Measurements from ENCODE around the gene TTC22.

Gene TTC22

DNA sequence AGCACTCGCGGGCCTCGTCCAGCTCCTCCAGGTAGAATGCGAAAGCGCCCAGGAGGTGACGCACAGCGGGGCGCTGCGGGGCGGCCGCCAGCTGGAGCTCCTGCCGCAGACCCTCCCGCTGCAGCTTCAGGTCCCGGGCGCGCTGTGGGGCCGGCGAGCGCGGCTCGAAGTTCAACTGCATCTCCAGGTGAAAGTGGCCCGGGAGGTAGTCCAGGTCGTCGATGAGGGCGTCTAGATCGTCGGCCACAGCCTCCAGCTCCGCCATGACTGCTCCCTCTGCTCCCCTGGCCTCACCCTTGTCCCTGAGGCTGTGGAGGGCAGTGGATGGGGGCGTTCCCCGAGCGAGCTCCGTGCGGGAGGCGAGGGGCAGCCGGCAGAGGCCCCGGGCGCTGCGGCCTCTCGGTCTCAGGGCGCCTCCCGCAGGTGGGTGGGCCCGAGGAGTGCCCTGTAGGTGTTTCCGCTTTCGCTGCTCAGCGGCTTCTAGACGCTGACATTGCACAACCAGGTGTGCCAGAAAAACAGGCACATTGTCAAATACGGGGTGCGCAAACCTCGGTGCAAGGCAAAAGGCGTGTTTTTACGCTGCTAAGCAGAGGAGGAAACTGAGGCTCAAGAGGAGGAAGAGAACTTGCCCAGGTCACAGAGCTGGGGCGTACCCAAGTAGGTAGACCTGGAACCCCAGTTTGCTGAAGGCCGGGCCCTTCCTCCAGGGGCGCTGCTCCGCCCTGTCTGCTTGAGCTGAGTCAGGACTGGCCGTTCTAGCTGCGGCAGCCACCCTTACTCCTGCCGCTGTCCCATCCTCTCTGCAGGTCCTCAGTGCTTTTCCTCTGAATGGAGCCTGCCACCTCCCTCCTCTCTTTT is at the start of gene TTC22:
TSS of gene TTC22 (minus strand) at position 425 of the 861 bp plus-strand sequence. CDS start at position 265, 160 bp downstream.
- peak; percentile 55 to 56 for DNase-seq (ENCODE audit: low read depth in 1 of 2, low spot score in 1 of 2)
- in situ Hi-C loops (cut with HindIII; ENCODE audit: low pct_unique_long_range_greater_than_20kb, low sequenced_read_pairs), result no loop called here
- no peak for TF ChIP-seq JUND (IDR thresholded peaks at IDR 0.05; ENCODE audit: low read depth)

DNA sequence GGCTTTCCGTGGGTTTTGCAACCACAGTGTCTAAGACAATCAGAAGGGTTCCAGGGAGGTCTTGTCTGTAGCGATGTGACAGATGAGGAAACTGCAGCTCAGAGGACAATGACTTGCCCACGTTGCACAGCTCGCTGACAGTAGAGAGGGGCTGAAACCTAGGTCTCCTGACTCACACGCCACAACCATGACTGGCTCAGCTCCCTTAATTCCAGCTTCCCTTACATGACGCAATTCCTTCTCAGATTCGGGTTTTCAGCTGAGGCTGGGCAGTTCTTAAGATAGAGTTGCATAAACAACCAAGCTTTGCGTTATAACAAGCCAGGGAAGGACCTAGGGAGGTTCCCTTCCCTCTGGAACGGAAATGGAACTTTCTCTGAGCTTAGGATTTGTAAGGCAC is 49.6 kb upstream of the TTC22 start:
- DNase-seq (ENCODE audit: low read depth in 1 of 2, low spot score in 1 of 2), result no peak
- in situ Hi-C loops (cut with HindIII; ENCODE audit: low pct_unique_long_range_greater_than_20kb, low sequenced_read_pairs), result no loop called here
- no peak for TF ChIP-seq JUND (IDR thresholded peaks at IDR 0.05; ENCODE audit: low read depth)

GRCh38 chr1:54850069-54850730 is 49.1 kb upstream of the TTC22 start:
- no peak for DNase-seq (ENCODE audit: low read depth in 1 of 2, low spot score in 1 of 2)
- TF ChIP-seq JUND (IDR thresholded peaks at IDR 0.05; ENCODE audit: low read depth), result no peak
- in situ Hi-C loops (cut with HindIII; ENCODE audit: low pct_unique_long_range_greater_than_20kb, low sequenced_read_pairs), result no loop called here

- in situ Hi-C loops (cut with HindIII; ENCODE audit: low pct_unique_long_range_greater_than_20kb, low sequenced_read_pairs), result no loop called here
- no peak for TF ChIP-seq JUND (IDR thresholded peaks at IDR 0.05; ENCODE audit: low read depth)
- DNase-seq (ENCODE audit: low read depth in 1 of 2, low spot score in 1 of 2), result no peak
Observed at GRCh38 chr1:54849219-54850068, 48.3 kb upstream of the TTC22 start.

- no peak for DNase-seq (ENCODE audit: low read depth in 1 of 2, low spot score in 1 of 2)
- no peak for TF ChIP-seq JUND (IDR thresholded peaks at IDR 0.05; ENCODE audit: low read depth)
- in situ Hi-C loops (cut with HindIII; ENCODE audit: low pct_unique_long_range_greater_than_20kb, low sequenced_read_pairs), result no loop called here
Observed at GRCh38 chr1:54848134-54848948, 47.2 kb upstream of the TTC22 start.

GRCh38 chr1:54846716-54847284 is 45.7 kb upstream of the TTC22 start:
- DNase-seq (ENCODE audit: low read depth in 1 of 2, low spot score in 1 of 2), result no peak
- in situ Hi-C loops (cut with HindIII; ENCODE audit: low pct_unique_long_range_greater_than_20kb, low sequenced_read_pairs), result no loop called here
- no peak for TF ChIP-seq JUND (IDR thresholded peaks at IDR 0.05; ENCODE audit: low read depth)

DNA sequence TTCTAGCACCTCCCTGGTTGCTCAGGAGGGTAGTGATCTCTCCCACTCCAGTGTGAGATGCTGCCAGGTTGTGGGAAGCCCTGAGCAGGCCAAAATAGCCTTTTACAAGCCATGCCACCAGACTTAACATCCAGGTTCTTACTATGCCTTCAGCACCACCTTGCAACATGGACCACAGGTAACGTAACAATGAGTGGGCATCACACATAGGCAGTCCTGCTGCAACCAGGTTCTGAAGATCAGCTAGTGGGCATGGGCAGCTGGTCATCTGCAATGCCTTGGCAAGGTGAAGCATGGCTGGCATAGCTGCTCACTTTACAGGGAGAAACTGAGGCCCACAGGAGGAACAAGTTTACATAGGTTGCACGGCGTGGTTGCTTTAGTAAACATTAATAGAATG is 45.2 kb upstream of the TTC22 start:
- DNase-seq (ENCODE audit: low read depth in 1 of 2, low spot score in 1 of 2), result no peak
- no peak for TF ChIP-seq JUND (IDR thresholded peaks at IDR 0.05; ENCODE audit: low read depth)
- in situ Hi-C loops (cut with HindIII; ENCODE audit: low pct_unique_long_range_greater_than_20kb, low sequenced_read_pairs), result no loop called here

DNA sequence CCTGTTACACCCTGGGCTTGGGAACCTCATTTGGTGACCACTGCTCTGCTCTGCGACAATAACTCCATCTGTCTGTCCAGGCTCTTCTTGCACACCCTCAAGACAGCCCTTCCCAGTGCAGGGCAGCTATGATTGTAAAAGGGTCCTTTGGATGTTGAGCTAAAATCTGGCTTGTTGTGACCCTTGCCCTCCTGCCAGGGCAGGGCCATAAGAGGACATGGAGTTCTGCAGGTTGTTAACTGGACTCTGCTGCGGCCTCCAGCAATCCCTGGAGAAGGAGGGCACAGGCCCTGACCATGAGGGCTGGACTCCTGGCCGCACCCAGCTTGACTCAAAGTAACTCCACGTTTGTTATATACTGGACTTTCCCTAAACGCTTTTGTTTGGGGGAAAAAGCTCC is 44.6 kb upstream of the TTC22 start:
- TF ChIP-seq JUND (IDR thresholded peaks at IDR 0.05; ENCODE audit: low read depth), result no peak
- in situ Hi-C loops (cut with HindIII; ENCODE audit: low pct_unique_long_range_greater_than_20kb, low sequenced_read_pairs), result no loop called here
- DNase-seq (ENCODE audit: low read depth in 1 of 2, low spot score in 1 of 2), result no peak

GRCh38 chr1:54844564-54844963 is 43.4 kb upstream of the TTC22 start:
- DNase-seq (ENCODE audit: low read depth in 1 of 2, low spot score in 1 of 2), result no peak
- in situ Hi-C loops (cut with HindIII; ENCODE audit: low pct_unique_long_range_greater_than_20kb, low sequenced_read_pairs), result no loop called here
- TF ChIP-seq JUND (IDR thresholded peaks at IDR 0.05; ENCODE audit: low read depth), result no peak

DNA sequence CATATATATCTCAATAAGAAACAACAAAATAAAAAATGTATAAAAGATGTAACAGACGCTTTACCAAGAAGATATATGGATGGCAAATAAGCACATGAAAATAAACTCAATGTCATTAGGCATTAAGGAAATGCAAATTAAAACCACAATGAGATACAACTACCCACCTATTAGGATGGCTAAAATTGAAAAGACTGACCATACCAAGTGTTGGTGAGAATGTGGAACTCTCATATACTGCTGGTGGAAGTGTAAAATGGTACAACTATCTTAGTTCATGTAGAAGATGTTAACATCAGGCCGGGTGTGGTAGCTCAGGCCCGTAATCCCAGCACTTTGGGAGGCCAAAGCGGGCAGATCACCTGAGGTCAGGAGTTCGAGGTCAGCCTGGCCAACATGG is 42.3 kb upstream of the TTC22 start:
- no peak for DNase-seq (ENCODE audit: low read depth in 1 of 2, low spot score in 1 of 2)
- in situ Hi-C loops (cut with HindIII; ENCODE audit: low pct_unique_long_range_greater_than_20kb, low sequenced_read_pairs), result no loop called here
- TF ChIP-seq JUND (IDR thresholded peaks at IDR 0.05; ENCODE audit: low read depth), result no peak

- DNase-seq (ENCODE audit: low read depth in 1 of 2, low spot score in 1 of 2), result no peak
- no peak for TF ChIP-seq JUND (IDR thresholded peaks at IDR 0.05; ENCODE audit: low read depth)
- in situ Hi-C loops (cut with HindIII; ENCODE audit: low pct_unique_long_range_greater_than_20kb, low sequenced_read_pairs), result no loop called here
Observed at GRCh38 chr1:54842963-54843362, 41.8 kb upstream of the TTC22 start.
